ENCODE measurements around the gene GNG2. TPM values are rescaled to one million over a fixed set of nuclear protein-coding genes. Genes with fewer than 3 reads are reported as not detected.

The GNG2 gene
- total and polyA plus RNA-seq, 9 donors: 34.8 to 90.2 (median 42.9) TPM

DNA sequence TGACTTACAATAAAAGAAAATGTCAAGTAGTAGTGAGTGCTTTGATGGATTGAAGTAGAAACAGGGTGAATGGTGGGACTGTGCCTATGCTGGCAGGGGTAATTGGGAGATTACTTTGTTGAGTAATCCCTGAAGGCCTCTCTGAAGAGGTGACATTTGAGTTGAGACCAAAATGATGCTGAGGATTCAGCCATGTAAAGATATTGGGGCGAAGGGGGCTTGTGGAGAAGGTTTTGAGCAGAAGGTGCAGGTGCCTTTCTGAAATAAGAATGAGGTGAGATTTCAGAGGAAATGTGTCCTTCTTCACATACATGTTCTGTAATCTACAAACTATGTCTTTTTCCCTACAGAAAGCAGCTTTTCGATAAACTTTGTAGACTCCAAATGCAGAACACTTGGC is 8.0 kb downstream of the GNG2 start:
- Histone ChIP-seq H3K27me3 (ENCODE audit: control insufficient read depth, insufficient read depth, low read length) (no peaks in the 10 kb centered on the region), H3K9me3 (replicated peaks; ENCODE audit: control insufficient read depth, low read depth, low read length) (no peaks in the 10 kb centered on the region), H3K4me1 (ENCODE audit: control insufficient read depth, insufficient read depth, low read length) (peaks cover 2% of the 10 kb centered on the region), H3K36me3 (ENCODE audit: control insufficient read depth, insufficient read depth, low read length) (no peaks in the 10 kb centered on the region), H3K4me3 (ENCODE audit: low read length) (no peak overlapping the region), H3K27ac (ENCODE audit: low read length) (no peak overlapping the region)
- WGBS (ENCODE audit: insufficient coverage): no CpG with 5 or more reads among the region's 2 CpGs
- DNase-seq: no peak

DNA sequence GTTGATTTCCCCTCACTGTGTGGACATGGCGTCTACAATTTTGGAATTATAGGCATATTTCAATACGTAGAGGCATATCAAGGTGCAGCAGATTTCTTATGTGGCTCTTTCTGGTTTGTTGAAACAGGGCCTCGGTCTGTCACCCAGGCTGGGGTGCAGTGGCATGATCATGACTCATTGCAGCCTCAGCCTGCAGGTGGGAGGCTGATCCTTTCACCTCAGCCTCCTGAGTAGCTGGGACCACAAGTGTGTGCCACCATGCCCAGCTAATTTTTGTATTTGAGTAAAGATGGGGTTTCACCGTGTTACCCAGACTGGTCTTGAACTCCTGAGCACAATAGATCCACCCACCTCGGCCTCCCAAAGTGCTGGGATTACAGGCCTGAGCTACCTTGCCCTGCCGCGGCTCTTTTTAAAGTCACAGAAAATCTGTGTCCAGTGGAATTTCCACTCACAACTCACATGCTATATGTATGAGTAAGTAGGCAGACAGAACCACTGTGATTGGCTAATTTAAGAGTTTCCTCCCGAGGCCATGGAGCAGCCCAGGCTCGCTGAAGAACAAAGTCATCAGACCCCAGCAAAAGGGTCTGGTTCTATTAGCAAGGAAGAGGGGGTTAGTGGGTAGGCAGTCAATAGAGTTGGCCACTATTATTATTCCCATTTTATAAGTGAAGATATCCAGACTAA is 9.1 kb downstream of the GNG2 start:
- H3K27me3 ChIP-seq (ENCODE audit: control insufficient read depth, insufficient read depth, low read length): no peaks in the 10 kb centered on the region
- H3K4me3 ChIP-seq (ENCODE audit: low read length): no peak overlapping the region
- peaks cover 2% of the 10 kb centered on the region for H3K4me1 ChIP-seq (ENCODE audit: control insufficient read depth, insufficient read depth, low read length)
- no peaks in the 10 kb centered on the region for H3K9me3 ChIP-seq (replicated peaks; ENCODE audit: control insufficient read depth, low read depth, low read length)
- H3K27ac ChIP-seq (ENCODE audit: low read length): no peak overlapping the region
- no peak for DNase-seq
- H3K36me3 ChIP-seq (ENCODE audit: control insufficient read depth, insufficient read depth, low read length): no peaks in the 10 kb centered on the region
- 100% methylated on average over 3 of the region's 9 CpGs for WGBS (ENCODE audit: insufficient coverage)

GRCh38 chr14:51870606-51871005 is 10.2 kb downstream of the GNG2 start:
- Histone ChIP-seq H3K36me3 (ENCODE audit: control insufficient read depth, insufficient read depth, low read length) (no peaks in the 10 kb centered on the region), H3K27me3 (ENCODE audit: control insufficient read depth, insufficient read depth, low read length) (no peaks in the 10 kb centered on the region), H3K4me3 (ENCODE audit: low read length) (no peak overlapping the region), H3K4me1 (ENCODE audit: control insufficient read depth, insufficient read depth, low read length) (peaks cover 2% of the 10 kb centered on the region), H3K9me3 (replicated peaks; ENCODE audit: control insufficient read depth, low read depth, low read length) (no peaks in the 10 kb centered on the region), H3K27ac (ENCODE audit: low read length) (no peak overlapping the region)
- peak; percentile 65 for DNase-seq
- WGBS (ENCODE audit: insufficient coverage): no CpG with 5 or more reads among the region's 2 CpGs

DNA sequence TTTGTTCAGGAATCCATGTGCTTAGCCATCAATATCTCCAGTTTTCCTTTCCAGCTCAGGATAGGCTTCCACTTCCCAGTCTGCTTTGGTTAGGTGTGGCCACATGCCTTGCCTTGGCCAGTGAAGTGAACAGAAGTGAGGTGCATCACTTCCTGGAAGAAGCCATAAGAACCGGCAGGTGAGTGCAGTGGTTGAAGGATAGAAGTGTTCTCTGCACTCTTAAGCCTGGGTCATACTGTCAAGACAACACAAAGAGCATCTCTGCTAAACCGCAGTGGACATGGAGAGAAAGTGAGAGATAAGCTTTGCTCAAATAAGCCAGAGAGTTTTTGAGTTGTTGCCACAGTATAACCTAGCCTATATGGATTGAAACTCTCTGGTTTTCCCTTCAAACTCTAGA is 11.4 kb downstream of the GNG2 start:
- H3K4me1 ChIP-seq (ENCODE audit: control insufficient read depth, insufficient read depth, low read length): peaks cover 2% of the 10 kb centered on the region
- no CpG with 5 or more reads among the region's 2 CpGs for WGBS (ENCODE audit: insufficient coverage)
- H3K27ac ChIP-seq (ENCODE audit: low read length): no peak overlapping the region
- no peaks in the 10 kb centered on the region for H3K9me3 ChIP-seq (replicated peaks; ENCODE audit: control insufficient read depth, low read depth, low read length)
- no peak overlapping the region for H3K4me3 ChIP-seq (ENCODE audit: low read length)
- no peaks in the 10 kb centered on the region for H3K27me3 ChIP-seq (ENCODE audit: control insufficient read depth, insufficient read depth, low read length)
- no peak for DNase-seq
- H3K36me3 ChIP-seq (ENCODE audit: control insufficient read depth, insufficient read depth, low read length): no peaks in the 10 kb centered on the region

- peak; percentile 37 for DNase-seq
- H3K4me1 ChIP-seq (ENCODE audit: control insufficient read depth, insufficient read depth, low read length): peaks cover 2% of the 10 kb centered on the region
- WGBS (ENCODE audit: insufficient coverage): no CpG with 5 or more reads among the region's 3 CpGs
- no peaks in the 10 kb centered on the region for H3K27me3 ChIP-seq (ENCODE audit: control insufficient read depth, insufficient read depth, low read length)
- H3K4me3 ChIP-seq (ENCODE audit: low read length): no peak overlapping the region
- H3K36me3 ChIP-seq (ENCODE audit: control insufficient read depth, insufficient read depth, low read length): no peaks in the 10 kb centered on the region
- no peaks in the 10 kb centered on the region for H3K9me3 ChIP-seq (replicated peaks; ENCODE audit: control insufficient read depth, low read depth, low read length)
- H3K27ac ChIP-seq (ENCODE audit: low read length): peak overlapping the region; percentile 32
These were observed 12.0 kb downstream of the GNG2 start for GRCh38 chr14:51872396-51872795.

DNA sequence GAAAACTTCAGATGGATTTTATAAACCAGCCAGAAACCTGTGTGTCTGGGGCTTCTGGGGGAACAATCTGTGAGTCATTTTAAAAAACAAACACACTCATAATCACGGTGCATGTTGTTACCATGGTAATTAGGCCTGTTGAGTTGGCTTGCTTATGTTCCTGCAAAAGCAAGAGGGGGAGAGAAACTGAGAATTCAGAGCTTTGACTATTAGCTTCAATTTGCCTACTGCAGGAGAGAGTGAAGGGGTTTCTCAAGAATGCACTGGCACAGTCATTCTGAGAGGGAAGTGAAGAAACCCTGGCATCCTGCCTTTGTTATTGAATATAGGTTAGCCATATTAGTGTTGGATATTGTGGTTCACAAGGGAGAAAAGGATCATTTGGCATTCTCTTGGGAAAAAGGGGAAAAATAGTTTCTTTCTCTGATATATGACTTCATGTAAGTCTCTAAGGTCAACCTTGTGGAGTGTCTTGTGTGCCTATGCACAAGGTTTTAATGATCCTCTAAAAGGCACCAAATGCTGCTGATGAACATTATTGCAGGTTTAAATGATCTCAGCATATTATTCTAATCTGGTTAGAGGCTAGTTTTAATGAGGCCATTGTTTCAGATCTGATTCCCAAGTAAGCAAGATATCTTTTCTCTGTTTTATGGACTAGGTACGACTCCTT is 12.9 kb downstream of the GNG2 start:
- no CpG with 5 or more reads among the region's 2 CpGs for WGBS (ENCODE audit: insufficient coverage)

GRCh38 chr14:51877810-51878209 is 17.4 kb downstream of the GNG2 start:
- Histone ChIP-seq H3K4me3 (ENCODE audit: low read length) (no peak overlapping the region), H3K36me3 (ENCODE audit: control insufficient read depth, insufficient read depth, low read length) (no peaks in the 10 kb centered on the region), H3K27ac (ENCODE audit: low read length) (no peak overlapping the region), H3K9me3 (replicated peaks; ENCODE audit: control insufficient read depth, low read depth, low read length) (no peaks in the 10 kb centered on the region), H3K4me1 (ENCODE audit: control insufficient read depth, insufficient read depth, low read length) (no peaks in the 10 kb centered on the region), H3K27me3 (ENCODE audit: control insufficient read depth, insufficient read depth, low read length) (no peaks in the 10 kb centered on the region)
- no peak for DNase-seq
- 86% methylated on average over 1 of the region's 1 CpG for WGBS (ENCODE audit: insufficient coverage)

More for the DNA sequence above, 12.9 kb downstream of the GNG2 start:
- H3K36me3 ChIP-seq (ENCODE audit: control insufficient read depth, insufficient read depth, low read length): no peaks in the 10 kb centered on the region
- peak; percentile 86 for DNase-seq
- peaks cover 2% of the 10 kb centered on the region for H3K4me1 ChIP-seq (ENCODE audit: control insufficient read depth, insufficient read depth, low read length)
- H3K27ac ChIP-seq (ENCODE audit: low read length): peak overlapping the region; percentile 6
- H3K9me3 ChIP-seq (replicated peaks; ENCODE audit: control insufficient read depth, low read depth, low read length): no peaks in the 10 kb centered on the region
- H3K27me3 ChIP-seq (ENCODE audit: control insufficient read depth, insufficient read depth, low read length): no peaks in the 10 kb centered on the region
- H3K4me3 ChIP-seq (ENCODE audit: low read length): no peak overlapping the region

GRCh38 chr14:51879170-51879569 is 18.8 kb downstream of the GNG2 start:
- no peak overlapping the region for H3K4me3 ChIP-seq (ENCODE audit: low read length)
- whole genome bisulfite sequencing (ENCODE audit: insufficient coverage): no CpG with 5 or more reads among the region's 1 CpG
- no peaks in the 10 kb centered on the region for H3K36me3 ChIP-seq (ENCODE audit: control insufficient read depth, insufficient read depth, low read length)
- no peak overlapping the region for H3K27ac ChIP-seq (ENCODE audit: low read length)
- H3K27me3 ChIP-seq (ENCODE audit: control insufficient read depth, insufficient read depth, low read length): no peaks in the 10 kb centered on the region
- no peaks in the 10 kb centered on the region for H3K9me3 ChIP-seq (replicated peaks; ENCODE audit: control insufficient read depth, low read depth, low read length)
- DNase-seq: peak; percentile 25
- H3K4me1 ChIP-seq (ENCODE audit: control insufficient read depth, insufficient read depth, low read length): no peaks in the 10 kb centered on the region

DNA sequence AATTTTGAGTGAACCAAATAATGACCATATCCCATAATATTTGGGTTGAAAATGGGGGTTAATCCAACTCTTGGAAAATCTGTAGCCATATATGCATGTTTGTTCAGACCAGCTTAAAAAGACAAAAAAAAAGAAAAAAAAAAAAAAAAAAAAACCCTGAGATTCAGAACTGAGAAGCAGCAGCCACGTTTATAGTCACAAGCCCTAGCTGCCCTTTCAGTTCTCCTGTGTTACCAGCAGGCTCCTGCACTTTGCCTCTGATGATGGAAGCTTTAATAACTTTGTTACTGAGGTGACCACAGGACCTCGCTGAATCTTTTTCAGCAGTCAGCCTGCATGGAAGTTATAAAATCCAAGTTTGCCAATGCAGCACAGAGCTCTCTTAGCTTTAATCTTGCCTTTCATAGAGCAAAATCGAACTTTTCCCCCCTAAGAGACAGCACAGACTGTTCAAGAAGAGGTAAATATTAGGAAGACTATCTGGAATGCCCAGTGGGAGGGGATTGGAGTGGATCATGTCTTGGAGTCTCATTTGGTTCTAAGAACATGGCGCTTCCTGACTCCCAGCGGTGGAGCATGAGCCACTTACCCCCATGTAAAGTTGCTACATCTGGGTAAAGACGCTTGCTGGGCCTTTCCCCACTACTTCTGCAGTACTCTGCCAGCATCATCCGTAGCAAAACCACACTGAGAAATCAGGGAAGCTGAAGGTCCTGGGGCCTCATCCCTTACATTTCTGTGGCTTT is 20.6 kb downstream of the GNG2 start:
- Histone ChIP-seq H3K4me1 (ENCODE audit: control insufficient read depth, insufficient read depth, low read length) (peaks cover 6% of the 10 kb centered on the region), H3K27ac (ENCODE audit: low read length) (no peak overlapping the region), H3K4me3 (ENCODE audit: low read length) (no peak overlapping the region)

GRCh38 chr14:51881636-51882035 is 21.2 kb downstream of the GNG2 start:
- H3K4me3 ChIP-seq (ENCODE audit: low read length): no peak overlapping the region
- no peak overlapping the region for H3K27ac ChIP-seq (ENCODE audit: low read length)
- H3K27me3 ChIP-seq (ENCODE audit: control insufficient read depth, insufficient read depth, low read length): no peaks in the 10 kb centered on the region
- no peaks in the 10 kb centered on the region for H3K36me3 ChIP-seq (ENCODE audit: control insufficient read depth, insufficient read depth, low read length)
- H3K4me1 ChIP-seq (ENCODE audit: control insufficient read depth, insufficient read depth, low read length): peaks cover 6% of the 10 kb centered on the region
- peak; percentile 52 for DNase-seq
- WGBS (ENCODE audit: insufficient coverage): no CpG with 5 or more reads among the region's 2 CpGs
- H3K9me3 ChIP-seq (replicated peaks; ENCODE audit: control insufficient read depth, low read depth, low read length): no peaks in the 10 kb centered on the region

More for the DNA sequence above, 20.6 kb downstream of the GNG2 start:
- Histone ChIP-seq H3K9me3 (replicated peaks; ENCODE audit: control insufficient read depth, low read depth, low read length) (no peaks in the 10 kb centered on the region), H3K36me3 (ENCODE audit: control insufficient read depth, insufficient read depth, low read length) (no peaks in the 10 kb centered on the region), H3K27me3 (ENCODE audit: control insufficient read depth, insufficient read depth, low read length) (no peaks in the 10 kb centered on the region)
- WGBS (ENCODE audit: insufficient coverage): 80% methylated on average over 3 of the region's 7 CpGs
- no peak for DNase-seq

Data from muscle of leg (tissue), 11 donors.